Smooth muscle cell (in vitro differentiated cells): ENCODE measurements around the gene SLIT1. TPM values are rescaled to one million over a fixed set of nuclear protein-coding genes. Genes with fewer than 3 reads are reported as not detected.

ENCODE experiments used
- DNase-seq: peaks from one replicate; lab custom pipeline; 2025; ENCODE audit not compliant: unreplicated experiment; lab: John Stamatoyannopoulos, UW
- H2AFZ ChIP-seq: fragments of 200-600 bp; sonication (generic); 2 replicates; pipeline ENCODE4 v1.6.0; 2016; ENCODE audit warnings: antibody characterized with exemption, low read depth, mild to moderate bottlenecking
- H3F3A ChIP-seq: fragments of 200-600 bp; sonication (generic); 2 replicates; pipeline ENCODE4 v1.6.0; 2017; ENCODE audit warnings: antibody characterized with exemption, low read depth
- H3K27ac ChIP-seq: fragments of 200-600 bp; sonication (generic); 2 replicates; pipeline ENCODE4 v1.5.1; 2016; ENCODE audit warnings: low read depth, mild to moderate bottlenecking
- H3K27me3 ChIP-seq: fragments of 200-600 bp; sonication (generic); 2 replicates; pipeline ENCODE4 v1.6.1; 2016; ENCODE audit warnings: low read depth, mild to moderate bottlenecking
- H3K36me3 ChIP-seq: fragments of 200-600 bp; sonication (generic); 2 replicates; pipeline ENCODE4 v1.5.1; 2016; ENCODE audit warnings: low read depth
- H3K4me1 ChIP-seq: fragments of 200-600 bp; sonication (generic); 2 replicates; pipeline ENCODE4 v1.5.1; 2016; ENCODE audit warnings: low read depth
- H3K4me2 ChIP-seq: fragments of 200-600 bp; sonication (generic); 2 replicates; pipeline ENCODE4 v1.6.0; 2016; ENCODE audit warnings: mild to moderate bottlenecking
- H3K4me3 ChIP-seq: fragments of 200-600 bp; sonication (generic); 2 replicates; pipeline ENCODE4 v1.5.1; 2016; ENCODE audit warnings: mild to moderate bottlenecking
- H3K79me2 ChIP-seq: fragments of 200-600 bp; sonication (generic); 2 replicates; pipeline ENCODE4 v1.6.0; 2016; ENCODE audit warnings: low read depth, mild to moderate bottlenecking
- H3K9ac ChIP-seq: fragments of 200-600 bp; sonication (generic); 2 replicates; pipeline ENCODE4 v1.6.0; 2016; ENCODE audit warnings: low read depth
- H3K9me3 ChIP-seq: fragments of 200-600 bp; sonication (generic); replicated peaks from 2 replicates; pipeline ENCODE4 v1.5.1; 2016; ENCODE audit warnings: low read depth
- H4K20me1 ChIP-seq: fragments of 200-600 bp; sonication (generic); 2 replicates; pipeline ENCODE4 v1.6.0; 2016; ENCODE audit warnings: low read depth
- WGBS: methylation state at CpG from one replicate; pipeline ENCODE4 v1.1.7; 2016; ENCODE audit warnings: low lambda C conversion rate; 5-methylcytosine and 5-hydroxymethylcytosine counted together
- polyA plus RNA-seq: library from polyadenylated mRNA; unstranded; fragments of >200 nt; fragmentation: Nextera tagmentation; extraction: Ambion mirVana; gene quantifications from 2 replicates; pipeline ENCODE4 v1.2.1, GENCODE V29; 2016
- total RNA-seq: library from RNA; depleted of rRNA; stranded (reverse); fragments of >200 nt; gene quantifications from 2 replicates; pipeline ENCODE4 v1.2.3, GENCODE V29; 2014
- TF ChIP-seq, protein P1 (sequence below): fragments of 200-600 bp; sonication (generic); IDR thresholded peaks from 2 replicates; pipeline ENCODE4 v1.5.1; 2017; ENCODE audit warnings: borderline replicate concordance, mild to moderate bottlenecking, antibody characterized with exemption; ENCODE audit not compliant: insufficient read depth, poor library complexity, severe bottlenecking

The SLIT1 gene
- total and polyA plus RNA-seq, 2 experiments from 2014 or later, result 0.15 TPM; not detected in 1

DNA sequence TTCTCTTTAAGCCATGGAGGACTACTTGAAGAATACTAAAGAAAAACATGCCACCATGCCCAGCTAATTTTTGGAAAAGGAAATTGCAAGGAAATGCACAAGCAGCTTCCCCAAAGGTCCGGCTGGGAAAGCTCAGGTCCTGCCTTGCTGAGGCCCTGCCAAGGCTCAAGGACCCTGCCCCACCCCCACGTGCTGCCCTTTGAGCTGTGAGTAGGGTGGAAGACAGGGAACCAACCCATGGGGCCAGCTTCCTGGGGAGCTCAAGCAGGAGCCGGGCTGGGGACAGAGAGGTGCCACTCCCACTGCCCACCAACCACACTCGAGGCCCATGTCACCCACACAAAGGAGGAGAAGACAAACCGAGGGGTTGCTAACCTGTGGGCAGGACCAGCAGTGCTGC, 78.2 kb downstream of the SLIT1 start:
- H4K20me1 ChIP-seq, result no peaks in the 10 kb centered on the region
- H3K4me3 ChIP-seq, result no peak overlapping the region
- TF ChIP-seq, protein P1, sequence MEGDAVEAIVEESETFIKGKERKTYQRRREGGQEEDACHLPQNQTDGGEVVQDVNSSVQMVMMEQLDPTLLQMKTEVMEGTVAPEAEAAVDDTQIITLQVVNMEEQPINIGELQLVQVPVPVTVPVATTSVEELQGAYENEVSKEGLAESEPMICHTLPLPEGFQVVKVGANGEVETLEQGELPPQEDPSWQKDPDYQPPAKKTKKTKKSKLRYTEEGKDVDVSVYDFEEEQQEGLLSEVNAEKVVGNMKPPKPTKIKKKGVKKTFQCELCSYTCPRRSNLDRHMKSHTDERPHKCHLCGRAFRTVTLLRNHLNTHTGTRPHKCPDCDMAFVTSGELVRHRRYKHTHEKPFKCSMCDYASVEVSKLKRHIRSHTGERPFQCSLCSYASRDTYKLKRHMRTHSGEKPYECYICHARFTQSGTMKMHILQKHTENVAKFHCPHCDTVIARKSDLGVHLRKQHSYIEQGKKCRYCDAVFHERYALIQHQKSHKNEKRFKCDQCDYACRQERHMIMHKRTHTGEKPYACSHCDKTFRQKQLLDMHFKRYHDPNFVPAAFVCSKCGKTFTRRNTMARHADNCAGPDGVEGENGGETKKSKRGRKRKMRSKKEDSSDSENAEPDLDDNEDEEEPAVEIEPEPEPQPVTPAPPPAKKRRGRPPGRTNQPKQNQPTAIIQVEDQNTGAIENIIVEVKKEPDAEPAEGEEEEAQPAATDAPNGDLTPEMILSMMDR, result no peak
- H3K27me3 ChIP-seq, result peaks cover 36% of the 10 kb centered on the region
- H3K27ac ChIP-seq, result no peak overlapping the region
- H2AFZ ChIP-seq, result no peak overlapping the region
- H3F3A ChIP-seq, result no peaks in the 10 kb centered on the region
- H3K4me2 ChIP-seq, result no peak overlapping the region
- H3K9ac ChIP-seq, result no peak overlapping the region
- no peaks in the 10 kb centered on the region for H3K36me3 ChIP-seq
- H3K4me1 ChIP-seq, result peaks cover 3% of the 10 kb centered on the region
- H3K9me3 ChIP-seq, result no peaks in the 10 kb centered on the region
- H3K79me2 ChIP-seq, result no peaks in the 10 kb centered on the region
- DNase-seq, result no peak
- 85% methylated on average over 5 of the region's 5 CpGs for WGBS

DNA sequence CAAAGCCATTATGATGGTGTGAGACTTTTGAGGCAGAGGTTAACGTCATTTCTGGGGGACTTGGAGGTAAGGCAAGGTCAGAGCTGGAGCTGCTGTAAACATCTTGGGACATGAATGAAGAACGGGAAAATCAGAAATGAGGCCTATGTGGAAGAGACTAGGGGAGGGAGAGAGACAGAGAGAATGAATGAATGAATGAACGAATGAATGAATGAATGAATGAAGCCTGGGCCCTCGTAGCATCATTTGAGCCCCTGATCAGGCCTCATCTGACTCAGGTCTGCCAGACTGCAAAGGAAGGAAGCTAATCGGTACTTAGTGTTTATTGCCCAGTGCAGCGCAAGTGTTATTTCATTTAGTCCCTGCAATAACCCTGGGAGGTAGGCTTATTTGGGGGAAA, 79.6 kb downstream of the SLIT1 start:
- H3K4me3 ChIP-seq, result no peak overlapping the region
- no peaks in the 10 kb centered on the region for H3K9me3 ChIP-seq
- H3K4me1 ChIP-seq, result peaks cover 3% of the 10 kb centered on the region
- no peak overlapping the region for H3K9ac ChIP-seq
- no peaks in the 10 kb centered on the region for H4K20me1 ChIP-seq
- no peak overlapping the region for H2AFZ ChIP-seq
- DNase-seq, result no peak
- no peak overlapping the region for H3K4me2 ChIP-seq
- WGBS, result 76% methylated on average over 6 of the region's 6 CpGs
- no peaks in the 10 kb centered on the region for H3K36me3 ChIP-seq
- H3K79me2 ChIP-seq, result no peaks in the 10 kb centered on the region
- no peak overlapping the region for H3K27ac ChIP-seq
- H3F3A ChIP-seq, result no peaks in the 10 kb centered on the region
- peaks cover 27% of the 10 kb centered on the region for H3K27me3 ChIP-seq
- TF ChIP-seq, protein P1, result no peak

DNA sequence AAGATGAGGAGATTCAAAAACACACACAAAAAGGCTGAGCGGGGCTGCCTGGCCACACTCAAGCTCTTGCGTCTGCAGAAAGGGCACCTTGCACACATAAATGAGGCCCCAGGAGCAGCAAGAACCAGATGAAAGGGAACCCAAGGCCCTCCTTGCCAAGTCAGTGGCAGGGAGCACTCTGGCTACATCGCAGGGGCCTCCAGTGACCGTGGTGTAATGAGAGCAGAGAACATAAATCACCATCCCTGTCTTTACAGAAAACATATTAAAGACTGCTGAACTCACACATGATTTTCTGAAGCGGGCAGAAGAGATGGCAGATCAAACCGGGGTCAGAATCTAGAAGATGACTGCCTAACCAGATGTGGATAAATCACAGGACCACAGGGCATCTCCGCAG, 80.5 kb downstream of the SLIT1 start:
- TF ChIP-seq, protein P1, result no peak

DNA sequence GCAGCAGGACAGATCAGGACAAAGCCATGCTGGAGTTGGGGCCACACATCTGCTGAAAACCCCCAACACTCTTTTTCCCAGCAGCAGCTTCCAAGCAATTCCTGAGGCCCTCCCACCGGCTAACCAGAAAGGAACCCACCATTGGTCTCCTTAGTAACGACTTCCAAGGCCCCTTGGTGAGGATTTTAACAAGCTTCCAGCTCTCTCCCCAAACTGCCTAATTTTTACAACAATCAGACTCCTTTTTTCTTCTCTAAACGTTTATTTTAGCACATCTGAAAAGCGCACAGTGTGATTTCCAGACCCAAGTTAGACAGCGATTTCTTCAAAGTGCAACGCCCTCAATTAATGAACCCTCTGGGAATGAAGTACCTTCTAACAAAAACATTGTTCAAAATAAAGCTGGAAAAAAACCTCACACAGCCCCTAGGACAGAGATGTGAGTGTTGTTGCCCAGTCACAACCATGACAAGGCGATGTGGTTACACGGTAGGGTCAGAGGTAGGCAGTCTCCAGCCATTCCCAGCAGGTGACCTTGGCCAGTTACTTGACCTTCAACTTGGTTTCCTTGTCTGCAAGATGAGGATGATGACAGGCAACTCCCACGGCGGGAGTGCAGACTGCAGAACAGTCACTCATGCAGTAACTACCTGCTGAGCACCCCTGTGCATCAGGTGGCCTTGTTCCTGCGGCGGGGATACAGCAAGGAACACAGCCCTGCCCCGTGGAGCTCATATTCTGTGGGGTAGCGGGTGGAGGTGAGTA, 82.3 kb downstream of the SLIT1 start:
- no peak overlapping the region for H3K9ac ChIP-seq
- no peak overlapping the region for H3K4me3 ChIP-seq
- TF ChIP-seq, protein P1, result no peak
- peaks cover 3% of the 10 kb centered on the region for H3K4me1 ChIP-seq
- H3K79me2 ChIP-seq, result no peaks in the 10 kb centered on the region
- DNase-seq, result no peak
- peaks cover 10% of the 10 kb centered on the region for H3K27me3 ChIP-seq
- no peaks in the 10 kb centered on the region for H4K20me1 ChIP-seq
- H3K9me3 ChIP-seq, result no peaks in the 10 kb centered on the region
- H3K27ac ChIP-seq, result no peak overlapping the region
- H3K36me3 ChIP-seq, result no peaks in the 10 kb centered on the region
- no peak overlapping the region for H2AFZ ChIP-seq
- 88% methylated on average over 14 of the region's 14 CpGs for WGBS
- no peaks in the 10 kb centered on the region for H3F3A ChIP-seq
- no peak overlapping the region for H3K4me2 ChIP-seq

More for the DNA sequence above, 80.5 kb downstream of the SLIT1 start:
- no peak overlapping the region for H3K27ac ChIP-seq
- H3K4me1 ChIP-seq, result peaks cover 3% of the 10 kb centered on the region
- no peaks in the 10 kb centered on the region for H4K20me1 ChIP-seq
- WGBS, result 93% methylated on average over 7 of the region's 7 CpGs
- H3K9me3 ChIP-seq, result no peaks in the 10 kb centered on the region
- DNase-seq, result no peak
- H3K36me3 ChIP-seq, result no peaks in the 10 kb centered on the region
- H3F3A ChIP-seq, result no peaks in the 10 kb centered on the region
- no peak overlapping the region for H3K4me3 ChIP-seq
- no peak overlapping the region for H2AFZ ChIP-seq
- no peaks in the 10 kb centered on the region for H3K79me2 ChIP-seq
- no peak overlapping the region for H3K4me2 ChIP-seq
- H3K27me3 ChIP-seq, result peaks cover 19% of the 10 kb centered on the region
- H3K9ac ChIP-seq, result no peak overlapping the region
